ENCODE data around the gene CHRNB2.

The CHRNB2 gene

GRCh38 chr1:154621875-154622274, 54.3 kb downstream of the CHRNB2 start:
- Histone ChIP-seq H3K27me3 (ENCODE audit: control insufficient read depth, insufficient read depth, low read length) (no peaks in the 10 kb centered on the region), H3K4me1 (peaks cover 4% of the 10 kb centered on the region), H3K4me3 (ENCODE audit: low read depth, low read length) (no peak overlapping the region), H2AFZ (no peak overlapping the region), H3K27ac (no peak overlapping the region), H3K4me2 (ENCODE audit: low read length) (no peak overlapping the region), H3K9ac (no peak overlapping the region), H3K79me2 (peaks cover 37% of the 10 kb centered on the region), H3K9me3 (ENCODE audit: control insufficient read depth, low read length) (no peaks in the 10 kb centered on the region), H3K36me3 (ENCODE audit: control insufficient read depth, insufficient read depth, low read length) (no peaks in the 10 kb centered on the region)
- TF ChIP-seq, protein P1, sequence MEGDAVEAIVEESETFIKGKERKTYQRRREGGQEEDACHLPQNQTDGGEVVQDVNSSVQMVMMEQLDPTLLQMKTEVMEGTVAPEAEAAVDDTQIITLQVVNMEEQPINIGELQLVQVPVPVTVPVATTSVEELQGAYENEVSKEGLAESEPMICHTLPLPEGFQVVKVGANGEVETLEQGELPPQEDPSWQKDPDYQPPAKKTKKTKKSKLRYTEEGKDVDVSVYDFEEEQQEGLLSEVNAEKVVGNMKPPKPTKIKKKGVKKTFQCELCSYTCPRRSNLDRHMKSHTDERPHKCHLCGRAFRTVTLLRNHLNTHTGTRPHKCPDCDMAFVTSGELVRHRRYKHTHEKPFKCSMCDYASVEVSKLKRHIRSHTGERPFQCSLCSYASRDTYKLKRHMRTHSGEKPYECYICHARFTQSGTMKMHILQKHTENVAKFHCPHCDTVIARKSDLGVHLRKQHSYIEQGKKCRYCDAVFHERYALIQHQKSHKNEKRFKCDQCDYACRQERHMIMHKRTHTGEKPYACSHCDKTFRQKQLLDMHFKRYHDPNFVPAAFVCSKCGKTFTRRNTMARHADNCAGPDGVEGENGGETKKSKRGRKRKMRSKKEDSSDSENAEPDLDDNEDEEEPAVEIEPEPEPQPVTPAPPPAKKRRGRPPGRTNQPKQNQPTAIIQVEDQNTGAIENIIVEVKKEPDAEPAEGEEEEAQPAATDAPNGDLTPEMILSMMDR (IDR thresholded peaks at IDR 0.05) = no peak

- Histone ChIP-seq H2AFZ (no peak overlapping the region), H3K4me3 (ENCODE audit: low read depth, low read length) (no peak overlapping the region), H3K9ac (no peak overlapping the region), H3K27me3 (ENCODE audit: control insufficient read depth, insufficient read depth, low read length) (no peaks in the 10 kb centered on the region), H3K27ac (no peak overlapping the region), H3K36me3 (ENCODE audit: control insufficient read depth, insufficient read depth, low read length) (no peaks in the 10 kb centered on the region), H3K4me1 (peaks cover 4% of the 10 kb centered on the region), H3K4me2 (ENCODE audit: low read length) (no peak overlapping the region), H3K79me2 (peaks cover 32% of the 10 kb centered on the region), H3K9me3 (ENCODE audit: control insufficient read depth, low read length) (no peaks in the 10 kb centered on the region)
- TF ChIP-seq, protein P1 (IDR thresholded peaks at IDR 0.05) = no peak
These were observed 55.0 kb downstream of the CHRNB2 start for GRCh38 chr1:154622503-154623039.

GRCh38 chr1:154623358-154623757, 55.8 kb downstream of the CHRNB2 start:
- Histone ChIP-seq H3K9ac (no peak overlapping the region), H3K4me3 (ENCODE audit: low read depth, low read length) (no peak overlapping the region), H3K36me3 (ENCODE audit: control insufficient read depth, insufficient read depth, low read length) (no peaks in the 10 kb centered on the region), H3K27me3 (ENCODE audit: control insufficient read depth, insufficient read depth, low read length) (no peaks in the 10 kb centered on the region), H3K4me1 (peaks cover 4% of the 10 kb centered on the region), H3K9me3 (ENCODE audit: control insufficient read depth, low read length) (no peaks in the 10 kb centered on the region), H3K79me2 (peaks cover 32% of the 10 kb centered on the region), H2AFZ (no peak overlapping the region), H3K27ac (no peak overlapping the region), H3K4me2 (ENCODE audit: low read length) (no peak overlapping the region)
- TF ChIP-seq, protein P1 (IDR thresholded peaks at IDR 0.05) = no peak

GRCh38 chr1:154624746-154625643, 57.4 kb downstream of the CHRNB2 start:
- TF ChIP-seq, protein P1 (IDR thresholded peaks at IDR 0.05) = no peak
- H3K27me3 ChIP-seq (ENCODE audit: control insufficient read depth, insufficient read depth, low read length) = no peaks in the 10 kb centered on the region
- no peaks in the 10 kb centered on the region for H3K9me3 ChIP-seq (ENCODE audit: control insufficient read depth, low read length)
- H3K4me1 ChIP-seq = peaks cover 4% of the 10 kb centered on the region
- H3K79me2 ChIP-seq = peaks cover 29% of the 10 kb centered on the region
- no peak overlapping the region for H3K4me2 ChIP-seq (ENCODE audit: low read length)
- no peak overlapping the region for H3K9ac ChIP-seq
- no peaks in the 10 kb centered on the region for H3K36me3 ChIP-seq (ENCODE audit: control insufficient read depth, insufficient read depth, low read length)
- H3K4me3 ChIP-seq (ENCODE audit: low read depth, low read length) = no peak overlapping the region
- H2AFZ ChIP-seq = no peak overlapping the region
- no peak overlapping the region for H3K27ac ChIP-seq

Data from parathyroid adenoma (tissue), 2 donors.